HepG2 (cell line): ENCODE measurements around the gene PYGB. TPM values are rescaled to one million over a fixed set of nuclear protein-coding genes. Genes with fewer than 3 reads are reported as not detected.

Source experiments
- AGO1 ChIP-seq: fragments of 200-400 bp; formaldehyde crosslinking; IDR thresholded peaks from 2 replicates; pipeline ENCODE4 v1.6.1; 2017; ENCODE audit warnings: mild to moderate bottlenecking, low read depth, low read length, moderate library complexity; ENCODE audit not compliant: poor library complexity, severe bottlenecking
- AGO2 ChIP-seq: fragments of 200-400 bp; formaldehyde crosslinking; optimal IDR thresholded peaks from 2 replicates; pipeline ENCODE3; 2017; ENCODE audit warnings: mild to moderate bottlenecking, low read depth, low read length, moderate library complexity
- ATF7-NPFF ChIP-seq: sonication (generic); formaldehyde crosslinking; IDR thresholded peaks from 2 replicates; pipeline ENCODE4 v1.8.1; 2023; ENCODE audit warnings: mild to moderate bottlenecking, low read depth, missing genetic modification reagents, moderate library complexity
- BRF2 ChIP-seq: sonication (generic); formaldehyde crosslinking; IDR thresholded peaks from 2 replicates; pipeline ENCODE4 v1.8.1; 2022; ENCODE audit warnings: mild to moderate bottlenecking, missing genetic modification reagents
- CCAR2 ChIP-seq: fragments of 200-400 bp; formaldehyde crosslinking; optimal IDR thresholded peaks from 2 replicates; pipeline ENCODE3; 2018; ENCODE audit warnings: low read depth, mild to moderate bottlenecking, low read length, moderate library complexity
- DNMT1 ChIP-seq: sonication (generic); formaldehyde crosslinking; IDR thresholded peaks from 2 replicates; pipeline ENCODE4 v1.5.1; 2020; ENCODE audit warnings: mild to moderate bottlenecking, missing genetic modification reagents
- ISL2 ChIP-seq: sonication (generic); formaldehyde crosslinking; IDR thresholded peaks from 2 replicates; pipeline ENCODE4 v1.5.0; 2020; ENCODE audit warnings: missing genetic modification reagents
- KDM4B ChIP-seq: sonication (generic); formaldehyde crosslinking; IDR thresholded peaks from 2 replicates; pipeline ENCODE4 v1.4.0; 2020; ENCODE audit warnings: missing genetic modification reagents
- MAFF ChIP-seq: IDR thresholded peaks from 2 replicates; pipeline ENCODE4 v1.6.1; 2011; ENCODE audit warnings: low read depth, low read length, improper control_type of control experiment
- MIER3 ChIP-seq: IDR thresholded peaks from 2 replicates; pipeline ENCODE4 v1.6.1; 2016; ENCODE audit warnings: missing compliant biosample characterization, borderline replicate concordance
- MYC ChIP-seq: sonication (generic); formaldehyde crosslinking; IDR thresholded peaks from 2 replicates; pipeline ENCODE4 v1.9.0; 2021; ENCODE audit warnings: missing genetic modification reagents, borderline replicate concordance
- NRL ChIP-seq: sonication (generic); formaldehyde crosslinking; IDR thresholded peaks from 2 replicates; pipeline ENCODE4 v1.5.0; 2020; ENCODE audit warnings: missing genetic modification reagents, mild to moderate bottlenecking, moderate library complexity, borderline replicate concordance
- PRMT3 ChIP-seq: sonication (generic); formaldehyde crosslinking; IDR thresholded peaks from 2 replicates; pipeline ENCODE4 v1.8.1; 2022; ENCODE audit warnings: low read depth, mild to moderate bottlenecking, moderate library complexity, missing genetic modification reagents, borderline replicate concordance
- SAP130 ChIP-seq: IDR thresholded peaks from 2 replicates; pipeline ENCODE4 v1.6.1; 2016; ENCODE audit warnings: low read depth
- SMAD3 ChIP-seq: sonication (generic); formaldehyde crosslinking; IDR thresholded peaks from 2 replicates; pipeline ENCODE4 v1.4.0; 2020; ENCODE audit warnings: missing genetic modification reagents
- SPEN ChIP-seq: sonication (generic); formaldehyde crosslinking; IDR thresholded peaks from 2 replicates; pipeline ENCODE4 v1.5.1; 2020; ENCODE audit warnings: low read depth, mild to moderate bottlenecking, missing genetic modification reagents
- TARDBP ChIP-seq: sonication (generic); formaldehyde crosslinking; IDR thresholded peaks from 2 replicates; pipeline ENCODE4 v1.8.0; 2022; ENCODE audit warnings: mild to moderate bottlenecking, missing genetic modification reagents
- TOE1 ChIP-seq: sonication (generic); formaldehyde crosslinking; IDR thresholded peaks from 2 replicates; pipeline ENCODE4 v1.4.0; 2020; ENCODE audit warnings: mild to moderate bottlenecking, missing genetic modification reagents
- ZBTB3 ChIP-seq: sonication (generic); formaldehyde crosslinking; IDR thresholded peaks from 2 replicates; pipeline ENCODE4 v1.4.0; 2020; ENCODE audit warnings: low read depth, mild to moderate bottlenecking, moderate library complexity, missing genetic modification reagents, borderline replicate concordance
- ZBTB7B ChIP-seq: sonication (generic); formaldehyde crosslinking; IDR thresholded peaks from 2 replicates; pipeline ENCODE4 v1.4.0; 2020; ENCODE audit warnings: missing genetic modification reagents
- ZEB1 ChIP-seq: IDR thresholded peaks from 2 replicates; pipeline ENCODE4 v1.6.1; 2012; ENCODE audit warnings: mild to moderate bottlenecking, low read depth, inconsistent platforms; ENCODE audit not compliant: insufficient replicate concordance
- ZNF160 ChIP-seq: sonication (generic); formaldehyde crosslinking; IDR thresholded peaks from 2 replicates; pipeline ENCODE4 v1.8.0; 2022; ENCODE audit warnings: mild to moderate bottlenecking, inconsistent platforms, missing genetic modification reagents
- ZNF34 ChIP-seq: sonication (generic); formaldehyde crosslinking; IDR thresholded peaks from 2 replicates; pipeline ENCODE4 v1.4.0; 2020; ENCODE audit warnings: mild to moderate bottlenecking, missing genetic modification reagents, borderline replicate concordance
- ZNF552 ChIP-seq: sonication (generic); formaldehyde crosslinking; IDR thresholded peaks from 2 replicates; pipeline ENCODE4 v1.9.0; 2022; ENCODE audit warnings: missing genetic modification reagents, mild to moderate bottlenecking, borderline replicate concordance
- ZNF749 ChIP-seq: sonication (generic); formaldehyde crosslinking; IDR thresholded peaks from 2 replicates; pipeline ENCODE4 v1.8.0; 2022; ENCODE audit warnings: mild to moderate bottlenecking, missing genetic modification reagents, moderate library complexity, borderline replicate concordance
- ZSCAN12 ChIP-seq: sonication (generic); formaldehyde crosslinking; IDR thresholded peaks from 2 replicates; pipeline ENCODE4 v1.9.0; 2021; ENCODE audit warnings: mild to moderate bottlenecking, missing genetic modification reagents
- polyA plus RNA-seq, 8 experiments: library from polyadenylated mRNA; depleted of rRNA in 3 of 8; stranded (reverse) in 7 of 8; unstranded in 1 of 8; fragments of >200 nt; fragmentation: Illumina TruSeq in 4 of 8; extraction: Trizol in 4 of 8; gene quantifications; 2 replicates each; pipeline versions ENCODE4 v1.2.1 to v1.2.3, GENCODE V29; 2011 to 2016; ENCODE audit warnings: low read depth in 4 of 8, missing spikeins in 1 of 8, mixed read lengths in 1 of 8; ENCODE audit not compliant: insufficient read depth in 1 of 8
- total RNA-seq, 5 experiments: library from RNA; depleted of rRNA; stranded (reverse); fragments of >200 nt; fragmentation: Illumina TruSeq; extraction: Trizol; gene quantifications; 2 replicates each; pipeline ENCODE4 v1.2.3, GENCODE V29; 2016; ENCODE audit warnings: low read depth in 1 of 5
- TF ChIP-seq, protein P1 (sequence below): sonication (generic); formaldehyde crosslinking; IDR thresholded peaks from 2 replicates; pipeline ENCODE4 v1.5.1; 2020; ENCODE audit warnings: missing genetic modification reagents, mild to moderate bottlenecking, borderline replicate concordance

PYGB gene
- total and polyA plus RNA-seq, 2 of the 13 experiments (the other 11 are each of a cell fraction or from before 2014, with no cell fraction given): 24.2 to 86.3 TPM

GRCh38 chr20:25247956-25248785 is at the start of gene PYGB (continued):
- TF ChIP-seq ZNF552 (peak; percentile 86; the same call in 1 of the 2 replicates), TARDBP (CRISPR knock-in tag) (peak; percentile 74), ZSCAN12 (CRISPR knock-in tag) (0 out of 2 replicates have a peak, but pooled peaks have one; percentile 58), SAP130 (CRISPR knock-in tag) (peak; percentile 97), ZEB1 (no peak), ZBTB3 (CRISPR knock-in tag) (peak; percentile 54; the same call in 1 of the 2 replicates), SMAD3 (peak; percentile 91), AGO2 (peak; percentile 70), DNMT1 (CRISPR knock-in tag) (no peak; the same call in none of the 2 replicates), TOE1 (no peak), MAFF (no peak), BRF2 (peak; percentile 74; the same call in 1 of the 2 replicates), PRMT3 (CRISPR knock-in tag) (peak; percentile 92; the same call in 1 of the 2 replicates), ZBTB7B (CRISPR knock-in tag) (peak; percentile 94), ZNF749 (CRISPR knock-in tag) (peak; percentile 80; the same call in 1 of the 2 replicates), NRL (CRISPR knock-in tag) (peak; percentile 89; the same call in 1 of the 2 replicates), ZNF160 (peak; percentile 92), ISL2 (CRISPR knock-in tag) (peak; percentile 79), ATF7-NPFF (peak; percentile 98), SPEN (peak; percentile 97), MYC (CRISPR knock-in tag) (peak; percentile 94), AGO1 (peak; percentile 21), MIER3 (CRISPR knock-in tag) (peak; percentile 94), CCAR2 (no peak), KDM4B (CRISPR knock-in tag) (peak; percentile 94), ZNF34 (CRISPR knock-in tag) (peak; percentile 85; the same call in 1 of the 2 replicates)
- TF ChIP-seq, protein P1, sequence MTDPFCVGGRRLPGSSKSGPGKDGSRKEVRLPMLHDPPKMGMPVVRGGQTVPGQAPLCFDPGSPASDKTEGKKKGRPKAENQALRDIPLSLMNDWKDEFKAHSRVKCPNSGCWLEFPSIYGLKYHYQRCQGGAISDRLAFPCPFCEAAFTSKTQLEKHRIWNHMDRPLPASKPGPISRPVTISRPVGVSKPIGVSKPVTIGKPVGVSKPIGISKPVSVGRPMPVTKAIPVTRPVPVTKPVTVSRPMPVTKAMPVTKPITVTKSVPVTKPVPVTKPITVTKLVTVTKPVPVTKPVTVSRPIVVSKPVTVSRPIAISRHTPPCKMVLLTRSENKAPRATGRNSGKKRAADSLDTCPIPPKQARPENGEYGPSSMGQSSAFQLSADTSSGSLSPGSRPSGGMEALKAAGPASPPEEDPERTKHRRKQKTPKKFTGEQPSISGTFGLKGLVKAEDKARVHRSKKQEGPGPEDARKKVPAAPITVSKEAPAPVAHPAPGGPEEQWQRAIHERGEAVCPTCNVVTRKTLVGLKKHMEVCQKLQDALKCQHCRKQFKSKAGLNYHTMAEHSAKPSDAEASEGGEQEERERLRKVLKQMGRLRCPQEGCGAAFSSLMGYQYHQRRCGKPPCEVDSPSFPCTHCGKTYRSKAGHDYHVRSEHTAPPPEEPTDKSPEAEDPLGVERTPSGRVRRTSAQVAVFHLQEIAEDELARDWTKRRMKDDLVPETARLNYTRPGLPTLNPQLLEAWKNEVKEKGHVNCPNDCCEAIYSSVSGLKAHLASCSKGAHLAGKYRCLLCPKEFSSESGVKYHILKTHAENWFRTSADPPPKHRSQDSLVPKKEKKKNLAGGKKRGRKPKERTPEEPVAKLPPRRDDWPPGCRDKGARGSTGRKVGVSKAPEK (CRISPR knock-in tag): 0 out of 2 replicates have a peak, but pooled peaks have one; percentile 18
